ENCODE results near the gene KIFBP.
"Not testable (repeated sequence)": the region's sequence is repeated elsewhere in the genome, so short reads cannot be mapped to it uniquely, and the experiment has no call there.

KIFBP gene

GRCh38 chr10:69005704-69006485 lies 17.3 kb downstream of the KIFBP start:
- no peak overlapping the region for H3K27ac ChIP-seq
- no peak for TF ChIP-seq CTCF (IDR thresholded peaks at IDR 0.05)
- no peak for TF ChIP-seq ZFX (IDR thresholded peaks at IDR 0.05; ENCODE audit: borderline replicate concordance)

- H3K27ac ChIP-seq = no peak overlapping the region
- no peak for TF ChIP-seq CTCF (IDR thresholded peaks at IDR 0.05)
- TF ChIP-seq ZFX (IDR thresholded peaks at IDR 0.05; ENCODE audit: borderline replicate concordance) = no peak
Observed at GRCh38 chr10:69007260-69007659, 18.7 kb downstream of the KIFBP start.

GRCh38 chr10:69009360-69009759 lies 20.8 kb downstream of the KIFBP start:
- TF ChIP-seq ZFX (IDR thresholded peaks at IDR 0.05; ENCODE audit: borderline replicate concordance) (no peak), CTCF (IDR thresholded peaks at IDR 0.05) (no peak)

GRCh38 chr10:69010151-69010640 lies 21.6 kb downstream of the KIFBP start:
- no peak overlapping the region for H3K27ac ChIP-seq

More at GRCh38 chr10:69009360-69009759, 20.8 kb downstream of the KIFBP start:
- H3K27ac ChIP-seq = no peak overlapping the region

GRCh38 chr10:69012778-69013177 lies 24.2 kb downstream of the KIFBP start:
- not testable (repeated sequence) for H3K27ac ChIP-seq

More at GRCh38 chr10:69010151-69010640, 21.6 kb downstream of the KIFBP start:
- no peak for TF ChIP-seq ZFX (IDR thresholded peaks at IDR 0.05; ENCODE audit: borderline replicate concordance)

GRCh38 chr10:69014171-69014570 lies 25.6 kb downstream of the KIFBP start:
- no peak overlapping the region for H3K27ac ChIP-seq
- TF ChIP-seq ZFX (IDR thresholded peaks at IDR 0.05; ENCODE audit: borderline replicate concordance) (no peak), CTCF (IDR thresholded peaks at IDR 0.05) (no peak)

- no peak for TF ChIP-seq ZFX (IDR thresholded peaks at IDR 0.05; ENCODE audit: borderline replicate concordance)
- no peak for TF ChIP-seq CTCF (IDR thresholded peaks at IDR 0.05)
- no peak overlapping the region for H3K27ac ChIP-seq
Observed at GRCh38 chr10:69018613-69019012, 30.0 kb downstream of the KIFBP start.

GRCh38 chr10:69022611-69023010 lies 34.0 kb downstream of the KIFBP start:
- H3K27ac ChIP-seq = no peak overlapping the region
- TF ChIP-seq CTCF (IDR thresholded peaks at IDR 0.05) = no peak
- TF ChIP-seq ZFX (IDR thresholded peaks at IDR 0.05; ENCODE audit: borderline replicate concordance) = no peak

Data from 22Rv1 (cell line).